ENCODE measurements around the gene SPRYD4.
"Not testable (repeated sequence)": the region's sequence is repeated elsewhere in the genome, so short reads cannot be mapped to it uniquely, and the experiment has no call there.

Gene SPRYD4

GRCh38 chr12:56477521-56478225 lies 9.3 kb downstream of the SPRYD4 start:
- FAIRE-seq, result no peak

DNA sequence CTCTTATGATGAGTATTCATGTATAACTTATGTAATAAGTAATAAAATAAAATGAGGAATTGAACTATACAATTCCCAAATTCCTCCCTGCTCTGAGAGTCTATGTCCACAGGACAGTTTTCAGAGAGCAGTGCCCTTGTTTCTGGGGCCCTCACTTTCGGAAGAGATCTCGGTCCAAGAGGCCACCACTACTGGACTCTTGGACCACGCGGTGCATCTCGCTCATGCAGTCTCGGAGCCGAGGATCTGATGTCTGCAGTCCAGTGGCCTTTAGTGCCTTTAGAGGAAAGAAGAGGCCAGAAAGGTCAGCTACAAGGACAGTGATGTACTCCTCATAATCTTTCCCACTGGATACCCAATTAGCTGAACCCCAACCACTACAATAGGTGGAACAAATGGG lies 11.2 kb downstream of the SPRYD4 start:
- no peak for FAIRE-seq

- no peak for FAIRE-seq
These were observed 16.2 kb downstream of the SPRYD4 start for GRCh38 chr12:56484566-56484965.

- no peak for FAIRE-seq
These were observed 18.3 kb downstream of the SPRYD4 start for GRCh38 chr12:56486694-56487093.

GRCh38 chr12:56487448-56488040 lies 19.2 kb downstream of the SPRYD4 start:
- FAIRE-seq, result no peak

- no peak for FAIRE-seq
These were observed 19.9 kb downstream of the SPRYD4 start, which contains the start of gene GLS2 for GRCh38 chr12:56488041-56488955. GLS2 (minus strand) TSS chr12:56488161; CDS start chr12:56488118, 43 bp downstream.

GRCh38 chr12:56490360-56490759 lies 22.0 kb downstream of the SPRYD4 start:
- FAIRE-seq, result no peak

DNA sequence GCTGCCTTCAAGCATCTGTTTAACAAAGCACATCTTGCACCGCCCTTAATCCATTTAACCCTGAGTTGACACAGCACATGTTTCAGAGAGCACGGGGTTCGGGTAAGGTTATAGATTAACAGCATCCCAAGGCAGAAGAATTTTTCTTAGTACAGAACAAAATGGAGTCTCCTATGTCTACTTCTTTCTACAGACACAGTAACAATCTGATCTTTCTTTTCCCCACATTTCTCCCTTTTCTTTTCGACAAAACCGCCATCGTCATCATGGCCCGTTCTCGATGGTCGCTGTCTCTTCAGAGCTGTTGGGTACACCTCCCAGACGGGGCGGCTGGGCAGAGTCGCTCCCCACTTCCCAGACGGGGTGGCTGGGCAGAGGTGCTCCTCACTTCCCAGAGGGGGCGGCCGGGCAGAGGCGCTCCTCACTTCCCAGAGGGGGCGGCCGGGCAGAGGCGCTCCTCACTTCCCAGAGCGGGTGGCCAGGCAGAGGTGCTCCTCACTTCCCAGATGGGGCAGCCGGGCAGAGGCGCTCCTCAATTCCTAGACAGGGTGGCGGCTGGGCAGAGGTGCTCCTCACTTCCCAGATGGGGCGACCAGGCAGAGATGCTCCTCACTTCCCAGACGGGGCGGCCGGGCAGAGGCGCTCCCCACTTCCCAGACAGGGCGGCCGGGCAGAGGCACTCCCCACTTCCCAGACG lies 25.2 kb downstream of the SPRYD4 start:
- FAIRE-seq, result not testable (repeated sequence)

DNA sequence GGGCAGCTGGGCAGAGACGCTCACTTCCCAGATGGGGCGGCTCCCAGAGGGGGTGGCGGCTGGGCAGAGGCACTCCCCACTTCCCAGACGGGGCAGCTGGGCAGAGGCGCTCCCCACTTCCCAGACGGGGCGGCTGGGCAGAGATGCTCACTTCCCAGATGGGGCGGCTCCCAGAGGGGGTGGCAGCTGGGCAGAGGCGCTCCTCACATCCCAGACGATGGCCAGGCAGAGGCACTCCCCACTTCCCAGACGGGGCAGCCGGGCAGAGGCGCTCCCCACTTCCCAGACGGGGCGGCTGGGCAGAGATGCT lies 25.7 kb downstream of the SPRYD4 start:
- not testable (repeated sequence) for FAIRE-seq

DNA sequence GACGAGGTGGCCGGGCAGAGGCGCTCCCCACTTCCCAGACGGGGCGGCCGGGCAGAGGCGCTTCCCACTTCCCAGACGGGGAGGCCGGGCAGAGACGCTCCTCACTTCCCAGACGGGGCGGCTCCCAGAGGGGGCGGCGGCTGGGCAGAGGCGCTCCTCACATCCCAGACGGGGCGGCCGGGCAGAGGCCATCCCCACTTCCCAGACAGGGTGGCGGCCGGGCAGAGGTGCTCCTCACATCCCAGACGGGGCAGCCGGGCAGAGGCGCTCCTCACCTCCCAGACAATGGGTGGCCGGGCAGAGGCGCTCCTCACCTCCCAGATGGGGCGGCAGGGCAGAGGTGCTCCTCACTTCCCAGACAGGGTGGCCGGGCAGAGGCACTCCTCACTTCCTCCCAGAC lies 26.1 kb downstream of the SPRYD4 start:
- FAIRE-seq, result not testable (repeated sequence)

GRCh38 chr12:56496704-56497103 lies 28.3 kb downstream of the SPRYD4 start:
- not testable (repeated sequence) for FAIRE-seq

DNA sequence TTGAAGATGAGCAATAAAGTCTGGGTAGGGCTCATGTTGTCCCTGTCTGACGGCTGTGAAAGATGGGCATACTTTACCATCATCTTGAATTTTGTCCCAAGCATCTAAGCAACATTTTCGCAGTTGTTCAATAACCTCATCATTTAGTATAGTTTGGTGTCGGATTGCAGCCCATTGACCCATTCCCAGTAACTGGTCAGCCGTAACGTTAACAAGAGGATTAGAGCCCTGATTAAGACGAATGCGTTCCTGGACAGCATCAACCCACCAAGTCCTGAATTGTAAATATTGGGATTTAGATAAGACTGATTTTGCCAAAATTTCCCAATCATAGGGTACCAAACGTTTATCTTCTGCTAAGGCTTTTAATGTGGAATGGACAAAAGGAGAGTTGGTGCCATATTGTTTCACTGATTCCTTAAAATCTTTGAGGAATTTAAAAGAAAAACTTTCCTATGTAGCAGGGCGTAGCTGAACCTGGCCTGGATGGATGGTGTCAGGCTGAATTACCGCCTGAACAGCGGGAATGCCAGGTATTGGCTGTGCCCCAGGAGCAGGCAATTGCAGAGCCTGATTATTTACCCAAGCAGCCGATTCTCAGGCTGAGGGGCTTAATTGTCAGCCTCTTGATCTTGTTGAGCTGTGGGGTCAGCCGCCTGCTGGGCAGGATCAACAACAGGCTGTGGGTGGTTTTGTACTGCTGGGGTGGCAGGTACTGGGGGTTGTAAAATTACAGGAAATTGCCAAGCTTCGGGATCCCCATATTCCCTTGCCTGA lies 29.9 kb downstream of the SPRYD4 start:
- FAIRE-seq, result not testable (repeated sequence)

GRCh38 chr12:56499452-56499851 lies 31.1 kb downstream of the SPRYD4 start:
- not testable (repeated sequence) for FAIRE-seq

- not testable (repeated sequence) for FAIRE-seq
These were observed 31.5 kb downstream of the SPRYD4 start for GRCh38 chr12:56499879-56500278.

DNA sequence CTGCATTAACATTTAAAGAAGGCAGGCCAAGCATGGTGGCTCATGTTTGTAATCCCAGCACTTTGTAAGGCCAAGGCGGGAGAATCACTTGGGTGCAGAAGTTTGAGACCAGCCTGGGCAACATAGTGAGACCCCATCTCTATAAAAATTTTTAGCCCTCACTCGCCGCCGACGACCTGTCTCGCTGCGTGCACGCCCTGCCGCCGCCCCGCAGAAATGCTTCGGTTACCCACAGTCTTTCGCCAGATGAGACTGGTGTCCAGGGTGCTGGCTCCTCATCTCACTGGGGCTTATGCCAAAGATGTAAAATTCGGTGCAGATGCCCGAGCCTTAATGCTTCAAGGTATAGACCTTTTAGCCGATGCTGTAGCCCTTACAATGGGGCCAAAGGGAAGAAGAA lies 42.4 kb downstream of the SPRYD4 start:
- FAIRE-seq, result no peak

- FAIRE-seq, result not testable (repeated sequence)
These were observed 45.6 kb downstream of the SPRYD4 start for GRCh38 chr12:56514014-56514318.

DNA sequence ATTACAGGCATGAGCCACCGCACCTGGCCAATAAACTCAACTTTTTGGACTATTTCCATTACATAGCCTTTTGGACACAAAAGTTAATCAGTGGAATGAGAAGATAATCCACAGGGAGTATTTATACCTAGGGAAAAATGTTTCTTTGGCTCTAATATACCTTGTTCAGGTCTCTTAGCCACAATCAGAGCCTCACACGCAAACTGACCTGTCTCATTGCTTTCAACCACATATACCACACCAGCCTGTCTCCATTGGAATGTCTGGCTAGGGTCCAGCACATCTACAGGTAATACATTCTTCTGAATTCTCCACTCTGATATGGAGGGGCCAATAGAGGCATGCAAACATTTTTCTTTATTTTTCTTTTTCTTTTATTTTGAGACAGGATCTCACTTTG lies 49.5 kb downstream of the SPRYD4 start:
- no peak for FAIRE-seq

- FAIRE-seq, result no peak
These were observed 50.2 kb downstream of the SPRYD4 start for GRCh38 chr12:56518570-56518969.

DNA sequence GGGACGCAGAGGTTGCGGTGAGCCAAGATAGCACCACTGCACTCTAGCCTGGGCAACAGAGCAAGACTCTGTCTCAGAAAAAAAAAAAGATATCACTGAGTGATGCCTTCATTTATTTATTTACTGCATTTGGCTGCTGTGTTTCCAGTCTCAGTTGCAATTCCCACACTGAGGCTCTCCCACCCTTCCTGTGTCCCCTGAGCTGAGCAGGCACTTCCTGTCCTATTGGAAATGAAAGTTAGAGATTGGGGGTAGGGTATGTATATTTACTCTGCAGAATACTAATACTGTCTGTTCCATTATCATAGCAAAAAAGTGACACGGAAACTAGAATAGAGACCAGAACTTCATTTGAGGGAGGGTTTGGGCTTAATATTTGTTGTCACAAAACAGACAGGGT lies 51.7 kb downstream of the SPRYD4 start:
- FAIRE-seq, result no peak

- no peak for FAIRE-seq
These were observed 52.1 kb downstream of the SPRYD4 start for GRCh38 chr12:56520506-56520905.

- no peak for FAIRE-seq
These were observed 52.8 kb downstream of the SPRYD4 start for GRCh38 chr12:56521209-56521589.

- FAIRE-seq, result peak; percentile 87
These were observed 53.4 kb downstream of the SPRYD4 start, which contains the start of gene RBMS2 for GRCh38 chr12:56521590-56522371. RBMS2 (plus strand) TSS chr12:56521820; CDS start chr12:56522024, 204 bp downstream.
